ENCODE data around the gene CDH2. TPM values are rescaled to one million over a fixed set of nuclear protein-coding genes. Genes with fewer than 3 reads are reported as not detected.

The CDH2 gene
- total RNA-seq, 4 donors from 2014 or later, result 0.47 to 1.7 (median 1.1) TPM; not detected in 1

DNA sequence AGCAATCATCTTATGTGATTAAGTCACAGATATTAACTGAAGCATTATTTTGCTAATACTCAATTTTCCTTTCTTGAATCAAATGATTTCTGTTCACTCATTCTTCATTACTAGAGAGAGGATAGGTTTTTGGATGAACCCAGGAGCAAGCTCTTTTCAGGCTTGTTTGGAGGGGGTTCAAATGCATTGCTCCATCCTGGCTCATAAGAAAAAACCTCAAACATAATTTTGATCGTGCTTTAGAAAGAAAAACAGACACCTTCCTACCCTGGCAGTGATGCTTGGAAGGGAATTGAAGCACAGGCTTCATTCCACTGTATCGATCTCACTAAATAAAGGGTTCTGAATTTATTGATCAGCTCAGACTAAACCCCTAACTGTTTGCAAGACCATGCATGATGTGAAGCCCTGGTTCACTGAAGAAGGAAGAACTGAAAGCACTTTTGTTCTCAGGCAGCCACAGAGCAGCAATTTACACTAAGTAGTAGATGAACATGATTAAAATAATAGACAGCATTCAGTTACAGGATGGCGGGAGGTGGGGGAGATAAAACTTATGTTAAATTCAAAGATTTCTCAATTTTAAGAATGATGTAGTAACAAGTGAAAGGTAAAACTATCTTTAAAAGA lies 53.4 kb downstream of the CDH2 start:
- Histone ChIP-seq H3K27me3 (no peaks in the 10 kb centered on the region), H3K4me3 (no peak overlapping the region), H3K27ac (no peak overlapping the region), H3K36me3 (no peaks in the 10 kb centered on the region), H3K9me3 (no peaks in the 10 kb centered on the region), H3K4me1 (no peaks in the 10 kb centered on the region)
- TF ChIP-seq POLR2AphosphoS5 (IDR thresholded peaks at IDR 0.05), result no peak
- no peak for TF ChIP-seq POLR2A (IDR thresholded peaks at IDR 0.05)
- TF ChIP-seq EP300 (IDR thresholded peaks at IDR 0.05), result no peak
- WGBS, result 58% methylated on average over 3 of the region's 3 CpGs
- no peak for DNase-seq (ENCODE audit: low spot score in 2 of 2)

GRCh38 chr18:28120828-28121515 lies 56.0 kb downstream of the CDH2 start:
- WGBS, result 94% methylated on average over 2 of the region's 2 CpGs
- no peaks in the 10 kb centered on the region for H3K36me3 ChIP-seq
- H3K4me3 ChIP-seq, result no peak overlapping the region
- DNase-seq (ENCODE audit: low spot score in 2 of 2), result no peak
- TF ChIP-seq, protein P1, sequence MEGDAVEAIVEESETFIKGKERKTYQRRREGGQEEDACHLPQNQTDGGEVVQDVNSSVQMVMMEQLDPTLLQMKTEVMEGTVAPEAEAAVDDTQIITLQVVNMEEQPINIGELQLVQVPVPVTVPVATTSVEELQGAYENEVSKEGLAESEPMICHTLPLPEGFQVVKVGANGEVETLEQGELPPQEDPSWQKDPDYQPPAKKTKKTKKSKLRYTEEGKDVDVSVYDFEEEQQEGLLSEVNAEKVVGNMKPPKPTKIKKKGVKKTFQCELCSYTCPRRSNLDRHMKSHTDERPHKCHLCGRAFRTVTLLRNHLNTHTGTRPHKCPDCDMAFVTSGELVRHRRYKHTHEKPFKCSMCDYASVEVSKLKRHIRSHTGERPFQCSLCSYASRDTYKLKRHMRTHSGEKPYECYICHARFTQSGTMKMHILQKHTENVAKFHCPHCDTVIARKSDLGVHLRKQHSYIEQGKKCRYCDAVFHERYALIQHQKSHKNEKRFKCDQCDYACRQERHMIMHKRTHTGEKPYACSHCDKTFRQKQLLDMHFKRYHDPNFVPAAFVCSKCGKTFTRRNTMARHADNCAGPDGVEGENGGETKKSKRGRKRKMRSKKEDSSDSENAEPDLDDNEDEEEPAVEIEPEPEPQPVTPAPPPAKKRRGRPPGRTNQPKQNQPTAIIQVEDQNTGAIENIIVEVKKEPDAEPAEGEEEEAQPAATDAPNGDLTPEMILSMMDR (IDR thresholded peaks at IDR 0.05), result no peak
- TF ChIP-seq POLR2A (IDR thresholded peaks at IDR 0.05) (no peak), EP300 (IDR thresholded peaks at IDR 0.05) (no peak), POLR2AphosphoS5 (IDR thresholded peaks at IDR 0.05) (no peak)
- no peaks in the 10 kb centered on the region for H3K27me3 ChIP-seq
- no peaks in the 10 kb centered on the region for H3K9me3 ChIP-seq
- no peaks in the 10 kb centered on the region for H3K4me1 ChIP-seq
- H3K27ac ChIP-seq, result no peak overlapping the region

DNA sequence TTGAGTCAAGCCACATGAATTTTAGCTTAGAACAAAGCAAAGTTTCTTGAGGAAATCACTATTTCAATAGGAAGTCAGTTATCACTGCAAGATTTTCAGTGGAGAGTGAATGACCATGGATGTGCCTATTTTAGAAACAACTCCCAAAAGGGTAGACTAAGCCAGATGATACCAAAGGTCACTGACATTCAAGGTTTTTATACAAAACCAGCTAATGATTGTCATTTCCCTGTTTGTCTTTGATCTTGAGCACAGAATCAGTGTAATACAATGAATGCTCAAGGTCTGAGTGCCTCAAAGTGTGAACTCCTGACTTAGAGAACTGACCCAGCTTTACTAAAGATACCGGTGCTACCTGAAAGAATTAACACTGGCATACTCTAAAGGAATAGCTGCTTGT lies 60.5 kb downstream of the CDH2 start:
- Histone ChIP-seq H3K27ac (no peak overlapping the region), H3K9me3 (no peaks in the 10 kb centered on the region), H3K36me3 (no peaks in the 10 kb centered on the region), H3K4me3 (no peak overlapping the region), H3K4me1 (no peaks in the 10 kb centered on the region), H3K27me3 (no peaks in the 10 kb centered on the region)
- 78% methylated on average over 1 of the region's 1 CpG for WGBS
- no peak for DNase-seq (ENCODE audit: low spot score in 2 of 2)
- TF ChIP-seq EP300 (IDR thresholded peaks at IDR 0.05), result no peak
- no peak for TF ChIP-seq POLR2AphosphoS5 (IDR thresholded peaks at IDR 0.05)
- TF ChIP-seq POLR2A (IDR thresholded peaks at IDR 0.05), result no peak
- TF ChIP-seq, protein P1 (IDR thresholded peaks at IDR 0.05), result no peak

GRCh38 chr18:28115149-28115550 lies 61.8 kb downstream of the CDH2 start:
- 96% methylated on average over 2 of the region's 2 CpGs for WGBS
- TF ChIP-seq POLR2AphosphoS5 (IDR thresholded peaks at IDR 0.05), result no peak
- no peak for TF ChIP-seq EP300 (IDR thresholded peaks at IDR 0.05)
- TF ChIP-seq, protein P1 (IDR thresholded peaks at IDR 0.05), result no peak
- H3K27ac ChIP-seq, result no peak overlapping the region
- no peaks in the 10 kb centered on the region for H3K4me1 ChIP-seq
- H3K27me3 ChIP-seq, result no peaks in the 10 kb centered on the region
- no peaks in the 10 kb centered on the region for H3K9me3 ChIP-seq
- no peak for DNase-seq (ENCODE audit: low spot score in 2 of 2)
- no peak overlapping the region for H3K4me3 ChIP-seq
- no peaks in the 10 kb centered on the region for H3K36me3 ChIP-seq

DNA sequence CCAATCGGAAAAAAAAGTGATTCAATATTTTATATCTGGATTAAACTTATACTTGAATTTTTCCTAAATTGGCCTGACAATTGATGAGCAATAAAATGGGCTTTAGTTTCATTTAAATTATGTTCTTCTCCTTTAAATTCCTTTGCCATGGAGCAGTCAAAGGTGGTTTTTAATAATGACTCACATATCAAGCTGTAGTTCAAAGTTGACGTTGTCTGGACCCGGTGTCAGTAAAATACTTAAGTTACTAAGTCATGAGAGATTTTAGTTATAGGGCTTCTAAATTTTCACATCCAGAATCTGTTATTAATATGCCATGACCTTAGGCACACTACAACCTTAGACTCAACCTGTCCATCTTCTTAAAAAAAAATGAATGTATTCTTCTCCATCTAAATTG lies 62.5 kb downstream of the CDH2 start:
- no peak overlapping the region for H3K4me3 ChIP-seq
- no peaks in the 10 kb centered on the region for H3K9me3 ChIP-seq
- TF ChIP-seq, protein P1 (IDR thresholded peaks at IDR 0.05), result no peak
- TF ChIP-seq POLR2AphosphoS5 (IDR thresholded peaks at IDR 0.05), result no peak
- no peak for TF ChIP-seq POLR2A (IDR thresholded peaks at IDR 0.05)
- TF ChIP-seq EP300 (IDR thresholded peaks at IDR 0.05), result no peak
- DNase-seq (ENCODE audit: low spot score in 2 of 2), result no peak
- H3K4me1 ChIP-seq, result no peaks in the 10 kb centered on the region
- H3K27me3 ChIP-seq, result no peaks in the 10 kb centered on the region
- 51% methylated on average over 3 of the region's 3 CpGs for WGBS
- H3K36me3 ChIP-seq, result no peaks in the 10 kb centered on the region
- no peak overlapping the region for H3K27ac ChIP-seq

Measured in suprapubic skin (tissue), 4 donors.